H9 (cell line): Measurements from ENCODE around the gene PDE1A. TPM values are rescaled to one million over a fixed set of nuclear protein-coding genes. Genes with fewer than 3 reads are reported as not detected.

ENCODE experiments used
- DNase-seq: peaks from one replicate; pipeline ENCODE4 v3.0.0-alpha.2; 2017
- H2AFZ ChIP-seq: one replicate; pipeline ENCODE4 v1.6.1; 2013; ENCODE audit warnings: mild to moderate bottlenecking, low read length, control low read depth, moderate library complexity
- H2AK5ac ChIP-seq: 2 replicates; pipeline ENCODE4 v1.6.1; 2013; ENCODE audit warnings: low read length, control low read depth, mixed read lengths; ENCODE audit not compliant: insufficient read length
- H2BK120ac ChIP-seq: one replicate; pipeline ENCODE4 v1.6.1; 2013; ENCODE audit warnings: low read depth, mild to moderate bottlenecking, low read length, control low read depth, inconsistent platforms; ENCODE audit not compliant: poor library complexity, severe bottlenecking
- H2BK12ac ChIP-seq: 2 replicates; pipeline ENCODE4 v1.6.1; 2013; ENCODE audit warnings: low read length, control low read depth, mixed read lengths, low read depth; ENCODE audit not compliant: insufficient read length
- H2BK15ac ChIP-seq: 2 replicates; pipeline ENCODE4 v1.6.1; 2013; ENCODE audit warnings: low read depth, low read length, control low read depth
- H2BK20ac ChIP-seq: one replicate; pipeline ENCODE4 v1.6.1; 2013; ENCODE audit warnings: low read depth, mild to moderate bottlenecking, low read length, control low read depth, inconsistent platforms; ENCODE audit not compliant: poor library complexity, severe bottlenecking
- H2BK5ac ChIP-seq: 2 replicates; pipeline ENCODE4 v1.6.1; 2013; ENCODE audit warnings: low read length, control low read depth, mixed read lengths; ENCODE audit not compliant: insufficient read length
- H3K14ac ChIP-seq: 2 replicates; pipeline ENCODE4 v1.6.1; 2013; ENCODE audit warnings: low read length, control low read depth; ENCODE audit not compliant: insufficient read depth
- H3K18ac ChIP-seq: 2 replicates; pipeline ENCODE4 v1.6.1; 2013; ENCODE audit warnings: low read depth, mild to moderate bottlenecking, mixed read lengths, low read length, control low read depth; ENCODE audit not compliant: insufficient read length
- H3K23ac ChIP-seq: 2 replicates; pipeline ENCODE4 v1.6.1; 2013; ENCODE audit warnings: low read length, control low read depth, mixed read lengths, low read depth; ENCODE audit not compliant: insufficient read length
- H3K23me2 ChIP-seq: 2 replicates; pipeline ENCODE4 v1.6.1; 2013; ENCODE audit warnings: low read depth, mild to moderate bottlenecking, mixed read lengths, low read length, control low read depth; ENCODE audit not compliant: insufficient read length, poor library complexity, severe bottlenecking
- H3K27ac ChIP-seq: 2 replicates; pipeline ENCODE4 v1.5.1; 2013; ENCODE audit warnings: low read length, control low read depth, mixed read lengths, low read depth; ENCODE audit not compliant: insufficient read length
- H3K27me3 ChIP-seq: 2 replicates; pipeline ENCODE4 v1.6.1; 2013; ENCODE audit warnings: low read length, control low read depth, inconsistent platforms; ENCODE audit not compliant: insufficient read depth
- H3K4ac ChIP-seq: 2 replicates; pipeline ENCODE4 v1.6.1; 2013; ENCODE audit warnings: low read depth, mild to moderate bottlenecking, control low read depth, inconsistent platforms, low read length, moderate library complexity
- H3K4me1 ChIP-seq: 2 replicates; pipeline ENCODE4 v1.6.1; 2013; ENCODE audit warnings: low read length, control low read depth, inconsistent platforms; ENCODE audit not compliant: insufficient read depth
- H3K4me2 ChIP-seq: 2 replicates; pipeline ENCODE4 v1.6.1; 2013; ENCODE audit warnings: low read length, control low read depth, mixed read lengths; ENCODE audit not compliant: insufficient read length, insufficient read depth
- H3K56ac ChIP-seq: 2 replicates; pipeline ENCODE4 v1.6.1; 2013; ENCODE audit warnings: low read depth, mild to moderate bottlenecking, mixed read lengths, low read length, control low read depth; ENCODE audit not compliant: insufficient read length
- H3K79me1 ChIP-seq: 2 replicates; pipeline ENCODE4 v1.6.1; 2013; ENCODE audit warnings: low read depth, mild to moderate bottlenecking, moderate library complexity, low read length, control low read depth, inconsistent platforms; ENCODE audit not compliant: insufficient read depth, poor library complexity, severe bottlenecking
- H3K79me2 ChIP-seq: 2 replicates; pipeline ENCODE4 v1.6.1; 2013; ENCODE audit warnings: low read length, control low read depth, inconsistent platforms; ENCODE audit not compliant: insufficient read depth
- H3K9ac ChIP-seq: 2 replicates; pipeline ENCODE4 v1.6.1; 2013; ENCODE audit warnings: low read length, control low read depth, mixed read lengths; ENCODE audit not compliant: insufficient read length; ENCODE audit errors: extremely low read depth
- H3K9me3 ChIP-seq: one replicate; pipeline ENCODE4 v1.6.1; 2013; ENCODE audit warnings: low read depth, low read length, inconsistent platforms; ENCODE audit not compliant: control insufficient read depth
- H3T11ph ChIP-seq: one replicate; pipeline ENCODE4 v1.6.1; 2013; ENCODE audit warnings: mild to moderate bottlenecking, low read length, control low read depth, inconsistent platforms
- H4K20me1 ChIP-seq: one replicate; pipeline ENCODE4 v1.6.1; 2013; ENCODE audit not compliant: control insufficient read depth, insufficient read length, insufficient read depth
- H4K5ac ChIP-seq: 2 replicates; pipeline ENCODE4 v1.6.1; 2013; ENCODE audit warnings: low read depth, mild to moderate bottlenecking, mixed read lengths, low read length, control low read depth; ENCODE audit not compliant: insufficient read length
- H4K8ac ChIP-seq: replicated peaks from 2 replicates; pipeline ENCODE4 v1.6.1; 2013; ENCODE audit warnings: low read length, control low read depth, mixed read lengths, low read depth; ENCODE audit not compliant: insufficient read length
- H4K91ac ChIP-seq: 2 replicates; pipeline ENCODE4 v1.6.1; 2013; ENCODE audit warnings: low read depth, mild to moderate bottlenecking, moderate library complexity, mixed read lengths, low read length, control low read depth; ENCODE audit not compliant: insufficient read length
- H3K27ac Mint-ChIP-seq, 3 experiments: 2 replicates in 2 of 3; 3 replicates in 1 of 3; pipeline ENCODE4 v1.8.0; 2020 to 2021; ENCODE audit warnings: mixed read lengths in 3 of 3, mild to moderate bottlenecking in 1 of 3, moderate library complexity in 1 of 3
- H3K27me3 Mint-ChIP-seq: 2 replicates; pipeline ENCODE4 v1.8.0; 2021; ENCODE audit warnings: low read depth, mild to moderate bottlenecking, moderate library complexity, mixed read lengths
- H3K36me3 Mint-ChIP-seq, 3 experiments: 2 replicates in 2 of 3; 3 replicates in 1 of 3; pipeline ENCODE4 v1.8.0; 2020 to 2021; ENCODE audit warnings: low read depth in 3 of 3, mixed read lengths in 3 of 3; ENCODE audit not compliant: insufficient read depth in 1 of 3
- H3K4me1 Mint-ChIP-seq, 2 experiments: 2 replicates each; pipeline ENCODE4 v1.8.0; 2020; ENCODE audit warnings: mixed read lengths in 2 of 2
- H3K4me3 Mint-ChIP-seq, 2 experiments: 2 replicates in 1 of 2; 3 replicates in 1 of 2; pipeline ENCODE4 v1.8.0; 2020 to 2021; ENCODE audit warnings: mild to moderate bottlenecking in 2 of 2, mixed read lengths in 2 of 2, moderate library complexity in 1 of 2
- H3K9me3 Mint-ChIP-seq, 2 experiments: 2 replicates in 1 of 2; 3 replicates in 1 of 2; pipeline ENCODE4 v1.8.0; 2020; ENCODE audit warnings: mild to moderate bottlenecking in 2 of 2, mixed read lengths in 2 of 2, moderate library complexity in 1 of 2
- CTCF ChIP-seq: fragments of 200-600 bp; sonication (generic); conservative IDR thresholded peaks from 3 replicates; pipeline ENCODE4 v1.8.0; 2021; ENCODE audit warnings: antibody characterized with exemption, mild to moderate bottlenecking
- WGBS: extraction: QIAGEN DNeasy Blood & Tissue Kit; methylation state at CpG from one replicate; pipeline ENCODE4 v1.1.7; 2013; ENCODE audit warnings: missing lambda C conversion rate, low lambda C conversion rate, mixed read lengths; ENCODE audit not compliant: insufficient read length; ENCODE audit errors: extremely low coverage; 5-methylcytosine and 5-hydroxymethylcytosine counted together
- total RNA-seq: library from RNA; stranded (reverse); gene quantifications from 2 replicates; pipeline ENCODE4 v1.2.1, GENCODE V29; 2021

PDE1A gene
- total RNA-seq, 1 experiment from 2014 or later = 0.11 TPM

GRCh38 chr2:182240862-182241371 is 185.9 kb downstream of the PDE1A start:
- H4K8ac ChIP-seq = no peak overlapping the region
- Mint-ChIP-seq H3K4me1 (peaks cover 23 to 24% of the 10 kb centered on the region in 2 experiments), H3K36me3 (no peaks in the 10 kb centered on the region; a peak in 1 of 7 replicates), H3K27ac (peak overlapping the region; percentile 8 to 57 (median 28); a peak in 3 of 7 replicates), H3K27me3 (no peaks in the 10 kb centered on the region), H3K9me3 (no peaks in the 10 kb centered on the region), H3K4me3 (no peak overlapping the region)
- H2BK5ac ChIP-seq = no peak overlapping the region
- H3K18ac ChIP-seq = no peak overlapping the region
- no peaks in the 10 kb centered on the region for H3K9me3 ChIP-seq
- no peak overlapping the region for H2BK20ac ChIP-seq
- no peak overlapping the region for H3K4me2 ChIP-seq
- H2BK12ac ChIP-seq = no peak overlapping the region
- no peaks in the 10 kb centered on the region for H3K79me1 ChIP-seq
- no peaks in the 10 kb centered on the region for H3K27me3 ChIP-seq
- H4K5ac ChIP-seq = no peak overlapping the region
- H3T11ph ChIP-seq = no peak overlapping the region
- no peak overlapping the region for H3K27ac ChIP-seq
- H3K23ac ChIP-seq = no peak overlapping the region
- no peak overlapping the region for H2BK15ac ChIP-seq
- no peak overlapping the region for H3K14ac ChIP-seq
- no peaks in the 10 kb centered on the region for H3K4me1 ChIP-seq
- no peak overlapping the region for H2AFZ ChIP-seq
- no peaks in the 10 kb centered on the region for H3K79me2 ChIP-seq
- no peak overlapping the region for H4K91ac ChIP-seq
- no peak overlapping the region for H3K4ac ChIP-seq
- no CpG with 5 or more reads among the region's 5 CpGs for WGBS
- no peaks in the 10 kb centered on the region for H4K20me1 ChIP-seq
- DNase-seq = peak; percentile 45
- H2AK5ac ChIP-seq = no peak overlapping the region
- H3K56ac ChIP-seq = no peak overlapping the region
- H3K23me2 ChIP-seq = no peaks in the 10 kb centered on the region
- H2BK120ac ChIP-seq = no peak overlapping the region
- H3K9ac ChIP-seq = no peak overlapping the region
- TF ChIP-seq CTCF = peak; percentile 70
